Measurements from ENCODE around the gene RO60.

- TF ChIP-seq CTCF (conservative IDR thresholded peaks at IDR 0.05; ENCODE audit: low read depth, low read length) (no peak; the same call in 1 of the 2 replicates), EZH2phosphoT487 (IDR thresholded peaks at IDR 0.05; ENCODE audit: borderline replicate concordance, low read length) (no peak)
Measured at GRCh38 chr1:193070386-193070753, 11.0 kb downstream of the RO60 start.
